Subcutaneous abdominal adipose tissue (tissue), 5 donors: ENCODE data around the gene HSD3B1.
"Not testable (repeated sequence)": the region's sequence is repeated elsewhere in the genome, so short reads cannot be mapped to it uniquely, and the experiment has no call there.

Experiments used
- H3K27ac ChIP-seq: one replicate; pipeline ENCODE4 v1.7.0; 2013; ENCODE audit warnings: low read depth, mild to moderate bottlenecking, inconsistent platforms, low read length, moderate library complexity
- H3K27me3 ChIP-seq, 5 donors: one replicate each; pipeline ENCODE4 v1.7.0; 2013; ENCODE audit warnings: low read length in 5 of 5, inconsistent platforms in 1 of 5; ENCODE audit not compliant: control insufficient read depth in 5 of 5, insufficient read depth in 4 of 5
- H3K36me3 ChIP-seq, 5 donors: one replicate each; pipeline ENCODE4 v1.7.0; 2013; ENCODE audit warnings: low read length in 5 of 5; ENCODE audit not compliant: control insufficient read depth in 5 of 5, insufficient read depth in 5 of 5
- H3K4me1 ChIP-seq, 5 donors: one replicate each; pipeline ENCODE4 v1.7.0; 2013; ENCODE audit warnings: low read length in 5 of 5, mild to moderate bottlenecking in 3 of 5, moderate library complexity in 1 of 5; ENCODE audit not compliant: control insufficient read depth in 5 of 5, insufficient read depth in 5 of 5
- H3K4me3 ChIP-seq, 5 donors: one replicate each; pipeline ENCODE4 v1.7.0; 2013; ENCODE audit warnings: low read length in 5 of 5, low read depth in 1 of 5
- H3K9ac ChIP-seq, 5 donors: one replicate each; pipeline ENCODE4 v1.7.0; 2013; ENCODE audit warnings: low read length in 5 of 5, mild to moderate bottlenecking in 4 of 5, moderate library complexity in 3 of 5
- H3K9me3 ChIP-seq, 5 donors: one replicate each; pipeline ENCODE4 v1.7.0; 2013; ENCODE audit warnings: low read length in 5 of 5; ENCODE audit not compliant: control insufficient read depth in 5 of 5
- donor health status: healthy.
- donor health status: healthy.
- donor health status: healthy.
- donor health status: healthy.
- donor health status: healthy.

The HSD3B1 gene

DNA sequence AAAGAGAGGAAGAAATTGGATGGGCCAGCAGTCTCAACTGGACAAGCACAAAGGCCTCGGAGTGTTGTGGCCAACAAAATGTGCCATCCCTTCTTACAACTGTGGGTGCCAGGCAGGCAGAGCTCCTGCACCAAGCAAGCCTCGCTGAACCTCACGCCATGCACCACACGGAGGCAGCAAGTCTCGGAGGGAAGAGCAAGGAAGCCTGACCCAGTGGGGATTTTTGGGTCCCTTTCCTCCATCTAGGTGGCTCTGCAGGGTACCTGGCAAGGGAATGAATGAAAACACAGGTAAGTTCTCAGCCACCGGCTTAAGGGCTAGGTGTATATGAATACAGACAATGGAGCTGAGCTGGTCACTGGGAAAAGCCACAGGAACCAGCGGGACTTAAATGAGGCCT is 40.8 kb downstream of the HSD3B1 start:
- Histone ChIP-seq H3K9ac (no peak overlapping the region), H3K27me3 (no peaks in the 10 kb centered on the region), H3K27ac (no peak overlapping the region), H3K4me1 (no peaks in the 10 kb centered on the region), H3K9me3 (no peaks in the 10 kb centered on the region), H3K36me3 (no peaks in the 10 kb centered on the region), H3K4me3 (no peak overlapping the region)

DNA sequence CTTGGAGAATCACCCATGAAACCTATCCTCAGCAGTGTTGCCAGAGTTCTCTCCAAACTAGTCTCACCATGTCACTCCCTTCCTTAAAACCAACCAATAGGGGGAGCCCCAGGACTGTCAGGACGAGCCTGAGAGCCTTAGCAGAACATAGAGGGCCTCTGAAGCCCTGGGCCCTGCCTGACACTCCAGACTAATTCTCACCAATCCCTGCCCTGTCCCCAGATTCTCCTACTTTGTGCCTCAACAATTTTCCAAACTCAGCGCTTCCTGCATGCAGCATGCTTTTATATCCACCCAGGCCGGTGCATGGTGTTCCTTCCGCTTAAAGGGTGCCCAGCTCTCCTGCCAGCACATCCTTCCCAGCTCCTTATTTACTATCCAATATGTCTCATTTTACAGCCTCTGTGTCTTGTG is 42.7 kb downstream of the HSD3B1 start:
- H3K27me3 ChIP-seq, result no peaks in the 10 kb centered on the region
- H3K4me1 ChIP-seq, result peaks cover 0 to 9% (median 8%) of the 10 kb centered on the region in 5 donors
- H3K9ac ChIP-seq, result no peak overlapping the region
- H3K36me3 ChIP-seq, result no peaks in the 10 kb centered on the region
- no peak overlapping the region for H3K27ac ChIP-seq
- H3K9me3 ChIP-seq, result no peaks in the 10 kb centered on the region
- H3K4me3 ChIP-seq, result no peak overlapping the region

DNA sequence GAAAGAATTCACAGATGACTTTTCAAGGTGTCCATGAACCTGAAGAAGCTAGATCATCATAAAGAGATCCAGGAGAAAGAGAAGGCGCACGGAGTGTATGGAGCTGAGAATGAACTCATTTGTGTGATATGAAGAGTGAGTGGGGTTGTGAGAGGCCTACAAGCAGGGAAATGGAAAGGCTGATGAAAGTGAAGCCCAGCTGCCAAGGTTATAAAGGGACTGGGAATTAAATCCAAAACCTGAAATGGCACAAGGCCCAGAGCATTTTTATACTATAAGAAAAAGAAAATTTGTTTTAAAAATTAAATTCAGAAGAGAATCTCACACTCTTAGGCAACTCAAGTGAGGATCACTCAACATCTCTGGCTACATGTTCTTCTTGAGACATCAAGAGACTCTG is 43.4 kb downstream of the HSD3B1 start:
- Histone ChIP-seq H3K36me3 (no peaks in the 10 kb centered on the region), H3K27ac (no peak overlapping the region), H3K27me3 (no peaks in the 10 kb centered on the region), H3K9ac (no peak overlapping the region), H3K4me3 (no peak overlapping the region), H3K4me1 (peaks cover 0 to 9% (median 8%) of the 10 kb centered on the region in 5 donors), H3K9me3 (no peaks in the 10 kb centered on the region)

DNA sequence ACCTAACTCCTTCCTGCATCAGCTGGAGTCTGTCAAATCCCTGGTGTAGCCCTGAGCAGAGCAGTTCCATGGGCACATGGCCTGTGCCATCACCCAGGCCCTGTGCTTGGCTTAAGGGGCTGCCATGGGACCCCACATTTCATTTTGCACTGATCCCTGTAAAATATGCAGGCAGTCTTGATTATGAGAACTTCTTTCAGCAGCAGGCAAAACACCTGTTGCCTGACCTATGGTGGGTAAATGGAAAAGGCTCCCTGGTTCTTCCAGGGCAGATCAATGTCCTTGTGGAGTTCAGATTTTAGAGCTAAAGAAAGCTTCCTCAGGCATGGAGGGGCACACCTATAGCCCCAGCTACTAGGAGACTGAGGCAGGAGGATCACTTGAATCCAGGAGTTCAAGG is 44.2 kb downstream of the HSD3B1 start:
- Histone ChIP-seq H3K4me3 (no peak overlapping the region), H3K27ac (no peak overlapping the region), H3K9ac (no peak overlapping the region), H3K27me3 (no peaks in the 10 kb centered on the region), H3K9me3 (no peaks in the 10 kb centered on the region), H3K36me3 (no peaks in the 10 kb centered on the region), H3K4me1 (peaks cover 0 to 9% (median 8%) of the 10 kb centered on the region in 5 donors)

DNA sequence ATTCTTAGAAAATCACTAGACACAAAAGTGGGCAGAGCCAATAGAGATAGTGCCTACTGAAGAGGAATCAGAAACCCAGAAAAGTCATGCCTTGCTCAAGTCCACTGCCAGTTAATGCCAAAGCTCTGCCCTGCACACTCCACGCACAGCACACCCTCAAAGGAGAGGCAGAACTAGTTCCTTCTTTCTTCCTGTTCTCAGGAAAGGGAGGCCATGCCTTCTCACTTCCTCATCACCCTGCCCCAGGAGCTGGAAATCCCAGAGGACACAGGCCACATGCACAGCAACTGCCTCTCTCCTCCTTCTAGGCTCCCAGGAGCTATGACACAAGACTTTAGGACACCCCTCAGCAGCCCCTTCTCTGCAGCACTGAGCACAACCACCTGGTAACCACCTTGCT is 45.6 kb downstream of the HSD3B1 start:
- not testable (repeated sequence) for H3K27me3 ChIP-seq, H3K27ac ChIP-seq, H3K9me3 ChIP-seq, H3K4me1 ChIP-seq, H3K9ac ChIP-seq, H3K4me3 ChIP-seq, H3K36me3 ChIP-seq

DNA sequence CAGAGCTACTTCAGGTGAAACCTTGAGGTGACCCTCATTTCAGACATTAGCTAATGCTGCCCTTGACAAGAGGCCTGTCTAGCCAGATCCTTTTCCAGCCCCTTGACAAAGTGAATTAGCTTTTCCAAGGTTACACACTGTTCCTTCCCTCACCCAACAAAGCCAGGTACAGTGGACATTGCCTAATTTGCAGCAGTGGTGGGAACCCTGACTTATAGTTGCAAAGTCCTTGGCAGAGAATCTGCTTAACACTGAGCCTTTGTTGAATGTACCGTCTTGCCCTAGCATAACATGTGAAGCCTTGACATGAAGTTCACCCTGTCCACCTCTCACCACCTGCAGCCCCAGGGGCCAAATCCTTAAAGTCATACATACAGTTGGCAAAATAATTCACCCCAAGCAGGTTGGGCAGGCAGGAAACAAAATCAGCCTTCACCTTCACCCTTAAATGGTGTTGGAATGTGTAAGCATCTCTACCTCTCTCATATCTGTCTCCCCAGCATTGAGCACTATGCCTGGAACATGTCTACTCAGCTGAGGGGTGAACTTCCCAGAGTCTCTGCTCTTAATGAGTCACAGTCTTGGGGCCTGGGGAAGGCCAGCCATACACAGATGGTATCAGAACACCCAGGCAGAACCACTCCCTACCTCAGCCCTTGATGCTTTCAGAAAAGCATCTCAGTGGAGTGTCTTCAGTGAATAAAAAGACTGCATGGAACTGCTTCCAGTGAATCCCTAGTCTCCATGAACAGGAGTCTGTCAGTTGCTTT is 46.5 kb downstream of the HSD3B1 start:
- H3K9ac ChIP-seq, H3K4me1 ChIP-seq, H3K27me3 ChIP-seq, H3K27ac ChIP-seq, H3K4me3 ChIP-seq, H3K9me3 ChIP-seq, H3K36me3 ChIP-seq: not testable (repeated sequence)

DNA sequence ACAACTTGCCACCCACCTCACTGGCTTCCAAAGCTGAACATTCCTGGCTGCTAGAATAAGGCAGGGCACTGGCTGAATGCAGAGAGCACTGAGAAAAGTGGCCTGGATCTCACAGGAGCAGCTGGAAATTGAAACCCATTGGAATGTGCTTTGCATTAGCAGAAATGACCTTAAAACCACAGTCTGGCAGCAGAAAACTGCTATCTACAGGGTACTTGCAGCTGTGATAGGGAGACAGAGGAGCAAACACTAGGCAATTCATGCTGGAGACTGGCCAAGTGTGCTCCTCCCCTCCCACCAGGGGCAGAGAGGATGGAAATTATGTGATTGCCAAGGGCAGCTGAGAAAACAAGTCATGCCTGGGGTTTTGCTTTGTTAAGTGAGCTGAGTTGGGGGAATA is 47.2 kb downstream of the HSD3B1 start:
- peaks cover 0 to 9% (median 8%) of the 10 kb centered on the region in 5 donors for H3K4me1 ChIP-seq
- no peaks in the 10 kb centered on the region for H3K36me3 ChIP-seq
- H3K4me3 ChIP-seq, result no peak overlapping the region
- no peaks in the 10 kb centered on the region for H3K27me3 ChIP-seq
- no peaks in the 10 kb centered on the region for H3K9me3 ChIP-seq
- H3K9ac ChIP-seq, result no peak overlapping the region
- H3K27ac ChIP-seq, result no peak overlapping the region

DNA sequence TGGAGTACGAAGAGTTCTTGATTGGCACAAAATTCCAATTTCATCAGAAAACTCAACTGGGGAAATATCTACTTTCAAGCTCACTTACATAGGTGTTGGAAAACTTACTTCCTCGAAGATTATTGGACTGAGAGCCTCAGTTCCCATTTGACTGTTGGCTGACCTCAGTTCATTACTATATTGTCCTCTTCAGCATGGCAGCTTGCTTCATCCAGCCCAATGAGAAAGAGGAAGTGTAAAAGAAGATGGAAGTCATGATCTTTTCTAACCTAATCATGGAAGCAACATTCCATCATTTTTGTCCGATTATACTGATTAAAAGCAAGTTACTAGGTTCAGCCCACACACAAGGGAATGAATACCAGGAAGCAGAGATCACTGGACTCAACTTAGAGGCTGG is 49.4 kb downstream of the HSD3B1 start:
- no peak overlapping the region for H3K4me3 ChIP-seq
- no peak overlapping the region for H3K27ac ChIP-seq
- H3K4me1 ChIP-seq, result peaks cover 0 to 9% (median 8%) of the 10 kb centered on the region in 5 donors

DNA sequence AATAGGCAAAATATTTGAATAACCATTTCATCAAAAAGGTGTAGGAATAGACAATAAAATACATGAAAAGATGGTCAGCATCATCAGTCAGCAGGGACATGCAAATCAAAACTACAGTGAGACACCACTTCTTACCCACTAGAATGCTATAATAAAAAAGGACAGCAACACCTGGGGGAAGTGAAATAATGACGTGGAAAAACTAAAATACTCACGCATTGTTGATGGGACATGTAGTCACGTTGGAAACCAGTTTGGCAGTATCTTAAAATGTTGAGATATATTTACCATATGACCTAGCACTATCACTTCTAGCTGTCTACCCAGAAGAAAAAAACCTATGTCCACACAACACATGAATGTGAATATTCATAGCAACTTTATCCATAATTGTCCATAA is 53.4 kb downstream of the HSD3B1 start:
- H3K27ac ChIP-seq, H3K27me3 ChIP-seq, H3K4me3 ChIP-seq, H3K9ac ChIP-seq, H3K36me3 ChIP-seq, H3K4me1 ChIP-seq, H3K9me3 ChIP-seq: not testable (repeated sequence)

More for the DNA sequence above, 49.4 kb downstream of the HSD3B1 start:
- Histone ChIP-seq H3K36me3 (no peaks in the 10 kb centered on the region), H3K9ac (no peak overlapping the region), H3K9me3 (no peaks in the 10 kb centered on the region), H3K27me3 (no peaks in the 10 kb centered on the region)

DNA sequence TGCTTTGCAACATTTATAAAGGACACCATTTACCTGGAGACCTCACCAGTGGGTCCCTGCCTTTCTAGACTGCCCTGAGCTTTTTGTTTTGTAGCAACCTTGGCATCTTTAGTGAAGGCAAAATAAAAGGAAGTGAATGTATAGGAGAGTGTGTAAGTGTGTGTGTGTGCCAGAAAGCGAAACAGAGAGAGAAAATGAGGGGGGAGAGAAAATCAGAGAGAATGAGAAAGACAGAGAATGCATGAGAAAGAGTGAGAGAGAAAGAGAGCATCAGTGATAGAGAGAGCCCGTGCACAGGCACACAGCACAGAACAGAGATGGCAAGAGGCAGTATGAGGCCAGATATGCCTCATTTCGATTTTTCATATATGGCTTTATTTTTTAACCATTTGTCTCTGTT is 57.5 kb downstream of the HSD3B1 start:
- H3K27ac ChIP-seq, result no peak overlapping the region

More for the DNA sequence above, 57.5 kb downstream of the HSD3B1 start:
- H3K4me3 ChIP-seq, result no peak overlapping the region
- peaks cover 0 to 15% (median 4%) of the 10 kb centered on the region in 5 donors for H3K4me1 ChIP-seq
- no peak overlapping the region for H3K9ac ChIP-seq
- no peaks in the 10 kb centered on the region for H3K27me3 ChIP-seq
- H3K9me3 ChIP-seq, result no peaks in the 10 kb centered on the region
- H3K36me3 ChIP-seq, result no peaks in the 10 kb centered on the region
